ENCODE data around the gene TM4SF18. TPM values are rescaled to one million over a fixed set of nuclear protein-coding genes. Genes with fewer than 3 reads are reported as not detected.

The TM4SF18 gene
- total RNA-seq, 2 experiments from 2014 or later, result not detected

- H3K79me2 ChIP-seq (ENCODE audit: insufficient read depth, low read depth, low read length), result no peaks in the 10 kb centered on the region
- TF ChIP-seq EZH2phosphoT487 (IDR thresholded peaks at IDR 0.05; ENCODE audit: borderline replicate concordance, low read depth, low read length) (no peak), CTCF (conservative IDR thresholded peaks at IDR 0.05; ENCODE audit: low read length) (no peak)
- H3K9me3 ChIP-seq (ENCODE audit: low read length), result no peaks in the 10 kb centered on the region
- DNase-seq (ENCODE audit: low spot score), result no peak
- no peak overlapping the region for H3K4me3 ChIP-seq (ENCODE audit: low read depth, low read length, poor library complexity, severe bottlenecking)
- no TSS peak for BruUV-seq (replicated peaks)
- no peak overlapping the region for H2AFZ ChIP-seq (ENCODE audit: low read length)
- H3K9me2 ChIP-seq (ENCODE audit: insufficient read depth, low read length), result no peaks in the 10 kb centered on the region
- no peak overlapping the region for H3K27ac ChIP-seq (ENCODE audit: low read depth, low read length, poor library complexity, severe bottlenecking)
- peaks cover 22% of the 10 kb centered on the region for H3K4me1 ChIP-seq (ENCODE audit: insufficient read depth, low read length, poor library complexity, severe bottlenecking)
- ChIA-PET CTCF (ENCODE audit: unreplicated experiment) (no interaction called here), POLR2A (interaction anchor here (1.0 to 1.2 kb wide), 3 partner anchors 15 to 325 kb away, joined by 3 read pairs; no protein-coding TSS in a partner anchor)
- H3K4me2 ChIP-seq (ENCODE audit: low read length), result no peak overlapping the region
- H3K36me3 ChIP-seq (ENCODE audit: insufficient read depth, low read length), result no peaks in the 10 kb centered on the region
- intact Hi-C loops (cut with micrococcal nuclease; ENCODE audit: unreplicated experiment), result no loop called here
- no peaks in the 10 kb centered on the region for H4K20me1 ChIP-seq (ENCODE audit: insufficient read depth, low read length)
Observed at GRCh38 chr3:149278911-149279310, 54.5 kb downstream of the TM4SF18 start.

- H3K4me3 ChIP-seq (ENCODE audit: low read depth, low read length, poor library complexity, severe bottlenecking), result peak overlapping the region; percentile 53
- H3K4me1 ChIP-seq (ENCODE audit: insufficient read depth, low read length, poor library complexity, severe bottlenecking), result peaks cover 22% of the 10 kb centered on the region
- intact Hi-C loops (cut with micrococcal nuclease; ENCODE audit: unreplicated experiment), result no loop called here
- no peaks in the 10 kb centered on the region for H3K9me3 ChIP-seq (ENCODE audit: low read length)
- peak; percentile 70 for DNase-seq (ENCODE audit: low spot score)
- peak overlapping the region; percentile 94 for H2AFZ ChIP-seq (ENCODE audit: low read length)
- no peaks in the 10 kb centered on the region for H4K20me1 ChIP-seq (ENCODE audit: insufficient read depth, low read length)
- POLR2A ChIA-PET, result interaction anchor here (0.6 to 1.5 kb wide), 7 partner anchors 15 to 322 kb away, joined by 3 to 5 read pairs (median 4); no protein-coding TSS in a partner anchor
- H3K27ac ChIP-seq (ENCODE audit: low read depth, low read length, poor library complexity, severe bottlenecking), result peak overlapping the region; percentile 32
- no peaks in the 10 kb centered on the region for H3K36me3 ChIP-seq (ENCODE audit: insufficient read depth, low read length)
- CTCF ChIA-PET (ENCODE audit: unreplicated experiment), result no interaction called here
- BruUV-seq (replicated peaks), result no TSS peak
- H3K4me2 ChIP-seq (ENCODE audit: low read length), result peak overlapping the region; percentile 66
- H3K79me2 ChIP-seq (ENCODE audit: insufficient read depth, low read depth, low read length), result no peaks in the 10 kb centered on the region
- no peaks in the 10 kb centered on the region for H3K9me2 ChIP-seq (ENCODE audit: insufficient read depth, low read length)
- no peak for TF ChIP-seq CTCF (conservative IDR thresholded peaks at IDR 0.05; ENCODE audit: low read length)
- TF ChIP-seq EZH2phosphoT487 (IDR thresholded peaks at IDR 0.05; ENCODE audit: borderline replicate concordance, low read depth, low read length), result no peak
Observed at GRCh38 chr3:149277331-149277813, 56.1 kb downstream of the TM4SF18 start.

- H3K4me1 ChIP-seq (ENCODE audit: insufficient read depth, low read length, poor library complexity, severe bottlenecking), result peaks cover 22% of the 10 kb centered on the region
- no peaks in the 10 kb centered on the region for H4K20me1 ChIP-seq (ENCODE audit: insufficient read depth, low read length)
- peak overlapping the region; percentile 53 for H3K4me3 ChIP-seq (ENCODE audit: low read depth, low read length, poor library complexity, severe bottlenecking)
- POLR2A ChIA-PET, result interaction anchor here (1.0 to 1.5 kb wide), 7 partner anchors 14 to 322 kb away, joined by 3 to 6 read pairs (median 4); partner anchors contain the start of gene HPS3
- no peaks in the 10 kb centered on the region for H3K79me2 ChIP-seq (ENCODE audit: insufficient read depth, low read depth, low read length)
- peak overlapping the region; percentile 94; the same call in 1 of the 2 replicates for H2AFZ ChIP-seq (ENCODE audit: low read length)
- intact Hi-C loops (cut with micrococcal nuclease; ENCODE audit: unreplicated experiment), result no loop called here
- no TSS peak for BruUV-seq (replicated peaks)
- CTCF ChIA-PET (ENCODE audit: unreplicated experiment), result interaction anchor here (1.6 kb wide), 1 partner anchor 321 kb away, joined by 3 read pairs; no protein-coding TSS in a partner anchor
- TF ChIP-seq EZH2phosphoT487 (IDR thresholded peaks at IDR 0.05; ENCODE audit: borderline replicate concordance, low read depth, low read length) (no peak), CTCF (conservative IDR thresholded peaks at IDR 0.05; ENCODE audit: low read length) (no peak)
- no peak overlapping the region for H3K27ac ChIP-seq (ENCODE audit: low read depth, low read length, poor library complexity, severe bottlenecking)
- DNase-seq (ENCODE audit: low spot score), result no peak
- no peaks in the 10 kb centered on the region for H3K9me3 ChIP-seq (ENCODE audit: low read length)
- H3K36me3 ChIP-seq (ENCODE audit: insufficient read depth, low read length), result no peaks in the 10 kb centered on the region
- no peaks in the 10 kb centered on the region for H3K9me2 ChIP-seq (ENCODE audit: insufficient read depth, low read length)
- peak overlapping the region; percentile 66; the same call in 1 of the 2 replicates for H3K4me2 ChIP-seq (ENCODE audit: low read length)
Observed at GRCh38 chr3:149276619-149277018, 56.8 kb downstream of the TM4SF18 start.
